GM10266 (cell line): Measurements from ENCODE around the gene ANO4.
"Not testable (repeated sequence)": the region's sequence is repeated elsewhere in the genome, so short reads cannot be mapped to it uniquely, and the experiment has no call there.

Source experiments
- DNase-seq: peaks from one replicate; pipeline ENCODE4 v3.0.0; 2012; ENCODE audit errors: extremely low spot score
- TF ChIP-seq, protein P1 (sequence below): IDR thresholded peaks from 2 replicates; pipeline ENCODE4 v1.5.1; 2012; ENCODE audit warnings: mild to moderate bottlenecking, low read depth; ENCODE audit not compliant: control insufficient read depth, insufficient read depth; ENCODE audit errors: missing control alignments

The ANO4 gene

DNA sequence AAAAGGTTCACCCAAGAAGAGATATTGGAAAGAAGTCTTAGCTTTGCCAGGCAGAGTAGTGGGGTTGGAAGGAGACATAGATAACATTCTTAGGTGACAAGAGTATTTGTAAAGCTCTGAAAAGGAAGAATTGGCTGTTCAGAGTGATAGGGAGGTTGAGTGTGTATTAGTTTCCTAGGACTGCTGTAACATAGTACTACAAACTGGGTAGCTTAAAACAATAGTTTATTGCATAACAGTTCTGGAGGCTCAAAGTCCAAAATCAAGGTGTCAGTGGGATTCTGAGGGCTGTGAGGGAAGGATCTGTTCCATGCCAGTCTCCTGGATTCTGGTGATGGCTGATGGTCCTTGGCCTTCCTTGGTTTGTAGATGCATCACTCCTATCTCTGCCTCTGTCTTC, 258.6 kb downstream of the ANO4 start:
- no peak for DNase-seq
- TF ChIP-seq, protein P1, sequence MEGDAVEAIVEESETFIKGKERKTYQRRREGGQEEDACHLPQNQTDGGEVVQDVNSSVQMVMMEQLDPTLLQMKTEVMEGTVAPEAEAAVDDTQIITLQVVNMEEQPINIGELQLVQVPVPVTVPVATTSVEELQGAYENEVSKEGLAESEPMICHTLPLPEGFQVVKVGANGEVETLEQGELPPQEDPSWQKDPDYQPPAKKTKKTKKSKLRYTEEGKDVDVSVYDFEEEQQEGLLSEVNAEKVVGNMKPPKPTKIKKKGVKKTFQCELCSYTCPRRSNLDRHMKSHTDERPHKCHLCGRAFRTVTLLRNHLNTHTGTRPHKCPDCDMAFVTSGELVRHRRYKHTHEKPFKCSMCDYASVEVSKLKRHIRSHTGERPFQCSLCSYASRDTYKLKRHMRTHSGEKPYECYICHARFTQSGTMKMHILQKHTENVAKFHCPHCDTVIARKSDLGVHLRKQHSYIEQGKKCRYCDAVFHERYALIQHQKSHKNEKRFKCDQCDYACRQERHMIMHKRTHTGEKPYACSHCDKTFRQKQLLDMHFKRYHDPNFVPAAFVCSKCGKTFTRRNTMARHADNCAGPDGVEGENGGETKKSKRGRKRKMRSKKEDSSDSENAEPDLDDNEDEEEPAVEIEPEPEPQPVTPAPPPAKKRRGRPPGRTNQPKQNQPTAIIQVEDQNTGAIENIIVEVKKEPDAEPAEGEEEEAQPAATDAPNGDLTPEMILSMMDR: no peak

- no peak for DNase-seq
- TF ChIP-seq, protein P1: no peak
These were observed 261.4 kb downstream of the ANO4 start for GRCh38 chr12:101055940-101056339.

- not testable (repeated sequence) for DNase-seq
These were observed 267.9 kb downstream of the ANO4 start for GRCh38 chr12:101062508-101062907.

DNA sequence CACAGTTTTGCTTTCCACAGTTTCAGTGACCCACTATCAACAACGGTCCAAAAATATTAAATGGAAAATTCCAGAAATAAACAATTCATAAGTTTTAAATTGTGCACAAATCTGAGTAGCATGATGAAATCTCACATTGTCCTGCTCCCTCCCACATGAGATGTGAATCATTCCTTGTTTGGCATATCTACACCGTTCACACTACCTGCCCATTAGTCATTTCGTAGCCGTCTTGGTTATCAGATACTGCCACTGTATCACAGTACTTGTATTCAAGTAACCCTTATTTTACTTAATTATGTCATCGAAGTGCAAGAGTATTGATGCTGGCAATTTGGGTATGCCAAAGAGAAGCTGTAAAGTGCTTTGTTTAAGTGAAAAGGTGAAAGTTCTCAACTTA, 270.1 kb downstream of the ANO4 start:
- TF ChIP-seq, protein P1: no peak
- DNase-seq: no peak

GRCh38 chr12:101066489-101066888, 271.9 kb downstream of the ANO4 start:
- TF ChIP-seq, protein P1: no peak
- no peak for DNase-seq

DNA sequence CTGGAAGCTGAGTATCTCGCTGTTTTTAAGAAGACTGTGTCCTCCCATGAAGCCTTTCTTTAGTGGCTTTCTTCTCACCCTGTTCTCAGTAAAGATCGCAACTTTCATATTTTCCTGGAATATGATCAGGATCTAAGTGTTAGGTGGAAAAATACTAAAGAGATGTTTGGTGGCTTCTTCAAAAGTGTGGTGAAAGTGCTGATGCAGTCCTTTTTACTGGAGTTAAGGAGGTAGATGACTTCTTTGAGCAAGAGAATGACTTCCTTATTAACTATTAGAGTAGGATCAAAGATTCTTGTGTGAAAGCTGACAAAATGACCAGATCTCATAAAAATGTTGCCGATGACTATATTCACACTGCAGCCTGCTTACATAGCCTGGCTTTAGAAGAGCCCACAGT, 273.8 kb downstream of the ANO4 start:
- TF ChIP-seq, protein P1: no peak
- no peak for DNase-seq

DNA sequence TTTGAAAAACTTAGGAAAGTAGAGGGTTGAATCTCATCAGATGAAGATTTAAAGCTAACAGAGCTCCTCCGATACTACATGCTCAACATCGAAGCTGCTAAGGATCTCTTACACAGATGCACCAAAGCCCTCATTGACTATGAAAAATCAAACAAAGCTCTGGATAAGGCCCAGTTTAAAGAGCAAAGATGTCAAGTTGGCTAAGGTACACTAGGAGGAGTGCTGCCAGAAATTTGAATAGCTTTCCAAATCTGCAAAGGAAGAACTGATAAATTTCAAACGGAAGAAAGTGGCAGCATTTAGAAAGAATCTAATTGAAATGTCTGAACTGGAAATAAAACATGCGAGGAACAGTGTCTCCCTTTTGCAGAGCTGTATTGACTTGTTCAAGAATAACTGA, 274.3 kb downstream of the ANO4 start:
- no peak for DNase-seq
- TF ChIP-seq, protein P1: no peak

GRCh38 chr12:101074940-101075680, 280.5 kb downstream of the ANO4 start:
- TF ChIP-seq, protein P1: no peak
- DNase-seq: no peak
